LoVo (cell line): ENCODE measurements around the gene TTC12.
"Not testable (repeated sequence)": the region's sequence is repeated elsewhere in the genome, so short reads cannot be mapped to it uniquely, and the experiment has no call there.

Source experiments
- DNase-seq: peaks from one replicate; pipeline ENCODE4 v3.0.0-alpha.2; 2016; ENCODE audit warnings: low spot score

The TTC12 gene

GRCh38 chr11:113286009-113286408 lies 28.4 kb upstream of the TTC12 start:
- no peak for DNase-seq

- no peak for DNase-seq
Measured at GRCh38 chr11:113286509-113287497, 27.6 kb upstream of the TTC12 start.

GRCh38 chr11:113287801-113288200 lies 26.6 kb upstream of the TTC12 start:
- no peak for DNase-seq

- DNase-seq = no peak
Measured at GRCh38 chr11:113288286-113288863, 26.0 kb upstream of the TTC12 start.

GRCh38 chr11:113289431-113290187 lies 24.8 kb upstream of the TTC12 start:
- DNase-seq = peak; percentile 31

- DNase-seq = no peak
Measured at GRCh38 chr11:113293936-113294335, 20.4 kb upstream of the TTC12 start.

- no peak for DNase-seq
Measured at GRCh38 chr11:113295993-113296392, 18.4 kb upstream of the TTC12 start.

- DNase-seq = peak; percentile 2
Measured at GRCh38 chr11:113296447-113297205, 17.8 kb upstream of the TTC12 start.

- not testable (repeated sequence) for DNase-seq
Measured at GRCh38 chr11:113298496-113298895, 15.9 kb upstream of the TTC12 start.

- DNase-seq = no peak
Measured at GRCh38 chr11:113304916-113305315, 9.5 kb upstream of the TTC12 start.

GRCh38 chr11:113305440-113306336 lies 8.7 kb upstream of the TTC12 start:
- DNase-seq = peak; percentile 67

- no peak for DNase-seq
Measured at GRCh38 chr11:113308601-113309000, 5.8 kb upstream of the TTC12 start.

GRCh38 chr11:113311536-113311935 lies 2.8 kb upstream of the TTC12 start:
- DNase-seq = no peak

GRCh38 chr11:113313601-113314000 lies 782 bp upstream of the TTC12 start:
- no peak for DNase-seq

- DNase-seq = no peak
Measured at GRCh38 chr11:113314065-113314388, 356 bp upstream of the TTC12 start.

- DNase-seq = no peak
Measured at GRCh38 chr11:113315811-113316210, 1.4 kb downstream of the TTC12 start.

GRCh38 chr11:113316256-113316655 lies 1.9 kb downstream of the TTC12 start:
- no peak for DNase-seq

GRCh38 chr11:113317339-113317738 lies 3.0 kb downstream of the TTC12 start:
- DNase-seq = no peak

- no peak for DNase-seq
Measured at GRCh38 chr11:113319085-113319484, 4.7 kb downstream of the TTC12 start.

- no peak for DNase-seq
Measured at GRCh38 chr11:113322158-113322557, 7.8 kb downstream of the TTC12 start.

- DNase-seq = no peak
Measured at GRCh38 chr11:113324250-113324649, 9.9 kb downstream of the TTC12 start.
